GM19035 (cell line): ENCODE measurements around the gene EEPD1.

Experiments used
- ATAC-seq: cut with Tn5 transposase; IDR thresholded peaks from one replicate; pipeline ENCODE4 v1.9.1; 2021; ENCODE audit not compliant: unreplicated experiment

The EEPD1 gene

GRCh38 chr7:36188906-36189305 is 35.9 kb downstream of the EEPD1 start:
- ATAC-seq = no peak

- ATAC-seq = no peak
Measured at GRCh38 chr7:36190447-36191291, 37.6 kb downstream of the EEPD1 start.

GRCh38 chr7:36191292-36191920 is 38.4 kb downstream of the EEPD1 start:
- ATAC-seq = no peak

- no peak for ATAC-seq
Measured at GRCh38 chr7:36192053-36192824, 39.2 kb downstream of the EEPD1 start.

GRCh38 chr7:36192877-36193276 is 39.8 kb downstream of the EEPD1 start:
- no peak for ATAC-seq

GRCh38 chr7:36198854-36199266 is 45.8 kb downstream of the EEPD1 start:
- ATAC-seq = no peak

GRCh38 chr7:36199329-36199728 is 46.3 kb downstream of the EEPD1 start:
- ATAC-seq = no peak

GRCh38 chr7:36201122-36201723 is 48.2 kb downstream of the EEPD1 start:
- ATAC-seq = no peak

- ATAC-seq = no peak
Measured at GRCh38 chr7:36202398-36202797, 49.3 kb downstream of the EEPD1 start.

- ATAC-seq = no peak
Measured at GRCh38 chr7:36203071-36203790, 50.2 kb downstream of the EEPD1 start.

- ATAC-seq = no peak
Measured at GRCh38 chr7:36204044-36204663, 51.1 kb downstream of the EEPD1 start.

- no peak for ATAC-seq
Measured at GRCh38 chr7:36204929-36205635, 52.0 kb downstream of the EEPD1 start.

GRCh38 chr7:36205803-36206202 is 52.7 kb downstream of the EEPD1 start:
- no peak for ATAC-seq

GRCh38 chr7:36207451-36208291 is 54.6 kb downstream of the EEPD1 start:
- no peak for ATAC-seq

GRCh38 chr7:36208426-36208825 is 55.4 kb downstream of the EEPD1 start:
- no peak for ATAC-seq

GRCh38 chr7:36208997-36209813 is 56.2 kb downstream of the EEPD1 start:
- ATAC-seq = no peak

GRCh38 chr7:36209814-36210183 is 56.7 kb downstream of the EEPD1 start:
- no peak for ATAC-seq
